Epidermal melanocyte (primary cell): ENCODE results near the gene LIPC.

Source experiments
- DNase-seq: peaks from one replicate; pipeline ENCODE4 v3.0.0; 2011; ENCODE audit warnings: low spot score; ENCODE audit not compliant: insufficient read length

The LIPC gene

DNA sequence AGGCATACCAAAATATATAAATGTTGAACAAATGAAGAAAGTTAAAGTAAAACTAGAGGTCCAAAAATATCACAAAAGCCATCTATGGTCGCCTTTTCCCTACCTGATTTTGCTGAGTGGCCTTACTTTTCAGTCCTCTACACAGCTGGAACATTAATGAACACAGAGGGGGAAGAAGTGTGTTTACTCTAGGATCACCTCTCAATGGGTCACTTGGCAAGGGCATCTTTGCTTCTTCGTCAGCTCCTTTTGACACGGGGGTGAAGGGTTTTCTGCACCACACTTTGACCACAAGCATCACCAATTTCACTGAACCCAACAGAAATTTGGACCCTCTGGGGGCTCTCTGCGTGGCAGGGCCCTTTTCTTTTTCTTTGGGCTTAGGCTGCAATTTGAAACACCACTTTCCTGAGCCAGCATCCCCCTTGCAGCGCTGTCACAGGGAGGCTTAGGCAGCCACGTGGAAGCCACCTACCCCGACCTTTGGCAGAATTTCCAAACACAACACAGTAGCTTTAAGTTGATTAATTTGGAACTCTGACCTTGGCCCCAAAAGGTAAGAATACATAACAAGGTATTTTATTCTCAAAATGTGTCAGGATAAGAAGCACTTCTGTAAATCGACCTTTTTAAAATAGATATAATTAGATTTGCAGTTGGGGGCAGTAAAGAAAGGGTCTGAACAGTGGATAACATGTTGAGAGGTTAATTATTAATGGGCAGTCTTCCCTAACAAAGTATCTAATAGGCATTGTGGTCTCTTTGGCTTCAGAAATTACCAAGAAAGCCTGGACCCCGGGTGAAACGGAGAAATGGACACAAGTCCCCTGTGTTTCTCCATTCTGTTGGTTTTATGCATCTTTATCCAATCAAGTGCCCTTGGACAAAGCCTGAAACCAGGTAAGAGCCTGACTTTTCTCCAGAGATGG, at the start of gene LIPC:
Gene LIPC, plus strand, starts transcription at position 771 of the 929 bp plus-strand sequence. Its CDS starts 42 bp downstream, at position 813.
- DNase-seq: no peak

- DNase-seq: no peak
Measured at GRCh38 chr15:58383876-58384275, 47.9 kb upstream of the LIPC start.

DNA sequence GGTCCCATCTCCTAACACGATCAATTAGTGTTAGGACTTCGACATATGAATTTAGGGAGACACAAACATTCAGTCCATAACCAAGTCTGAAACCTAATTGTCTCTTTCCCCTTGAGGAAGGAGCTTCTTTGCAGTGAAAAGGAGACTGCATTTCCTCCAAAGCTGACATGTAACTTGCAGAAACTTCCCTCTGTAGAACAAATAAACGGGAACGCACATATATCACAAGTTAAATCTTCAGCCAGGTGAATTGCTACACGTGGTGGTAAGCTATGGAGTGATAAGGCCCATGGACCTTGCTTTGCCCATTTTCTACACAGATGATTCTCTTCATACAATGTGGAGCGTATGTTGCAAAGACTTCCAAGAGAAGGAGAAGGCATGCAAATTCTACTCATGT, 47.1 kb upstream of the LIPC start:
- no peak for DNase-seq

- no peak for DNase-seq
Measured at GRCh38 chr15:58386081-58386480, 45.7 kb upstream of the LIPC start.

DNA sequence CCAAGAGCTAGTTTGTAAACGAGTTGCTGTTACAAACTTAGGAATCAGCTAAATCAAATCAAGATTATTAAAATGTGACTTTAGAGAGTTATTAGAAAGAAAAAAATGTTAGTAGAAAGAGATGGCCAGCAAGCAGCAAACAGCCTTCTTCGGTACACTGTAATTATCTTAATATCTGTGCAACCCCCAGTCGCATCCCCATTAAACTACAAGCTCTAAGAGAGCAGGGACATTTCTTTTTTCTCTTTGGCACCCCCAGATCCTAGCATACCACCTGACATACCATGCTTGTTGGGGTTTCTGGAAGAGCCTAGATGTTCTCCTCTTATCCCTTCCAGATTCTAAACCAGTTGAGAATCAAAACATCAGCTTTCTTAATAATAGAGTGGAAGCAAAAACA, 45.1 kb upstream of the LIPC start:
- no peak for DNase-seq

GRCh38 chr15:58387130-58387529, 44.7 kb upstream of the LIPC start:
- DNase-seq: no peak

GRCh38 chr15:58388211-58388610, 43.6 kb upstream of the LIPC start:
- no peak for DNase-seq

- DNase-seq: no peak
Measured at GRCh38 chr15:58390118-58390517, 41.7 kb upstream of the LIPC start.

DNA sequence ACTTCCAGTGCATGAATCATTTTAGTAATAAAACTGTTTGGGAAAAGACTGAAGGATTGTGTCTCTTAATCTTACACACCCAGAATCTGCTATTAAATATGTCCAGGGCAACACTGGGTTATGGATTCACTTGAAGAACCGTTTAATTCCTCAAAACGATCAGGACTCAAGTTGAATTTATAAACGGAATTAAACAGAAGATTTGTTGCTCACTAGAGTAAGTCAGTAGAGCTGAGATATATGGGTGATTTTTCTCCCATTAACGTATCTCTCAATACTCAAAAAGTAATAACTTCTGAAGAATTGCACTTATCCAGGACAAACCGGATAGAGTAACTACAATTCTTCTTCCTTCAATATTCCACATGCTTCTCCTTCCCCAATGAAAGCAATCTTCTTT, 41.1 kb upstream of the LIPC start:
- DNase-seq: no peak

- no peak for DNase-seq
Measured at GRCh38 chr15:58391088-58391487, 40.7 kb upstream of the LIPC start.

GRCh38 chr15:58392141-58392540, 39.6 kb upstream of the LIPC start:
- no peak for DNase-seq

- DNase-seq: no peak
Measured at GRCh38 chr15:58392611-58393161, 39.1 kb upstream of the LIPC start.

- no peak for DNase-seq
Measured at GRCh38 chr15:58393241-58393662, 38.5 kb upstream of the LIPC start.

- no peak for DNase-seq
Measured at GRCh38 chr15:58396181-58396580, 35.6 kb upstream of the LIPC start.

GRCh38 chr15:58398071-58398470, 33.7 kb upstream of the LIPC start:
- DNase-seq: no peak

GRCh38 chr15:58398643-58399042, 33.1 kb upstream of the LIPC start:
- DNase-seq: no peak

- no peak for DNase-seq
Measured at GRCh38 chr15:58399739-58400138, 32.1 kb upstream of the LIPC start.

GRCh38 chr15:58401276-58401675, 30.5 kb upstream of the LIPC start:
- DNase-seq: no peak

- no peak for DNase-seq
Measured at GRCh38 chr15:58401991-58402649, 29.7 kb upstream of the LIPC start.

DNA sequence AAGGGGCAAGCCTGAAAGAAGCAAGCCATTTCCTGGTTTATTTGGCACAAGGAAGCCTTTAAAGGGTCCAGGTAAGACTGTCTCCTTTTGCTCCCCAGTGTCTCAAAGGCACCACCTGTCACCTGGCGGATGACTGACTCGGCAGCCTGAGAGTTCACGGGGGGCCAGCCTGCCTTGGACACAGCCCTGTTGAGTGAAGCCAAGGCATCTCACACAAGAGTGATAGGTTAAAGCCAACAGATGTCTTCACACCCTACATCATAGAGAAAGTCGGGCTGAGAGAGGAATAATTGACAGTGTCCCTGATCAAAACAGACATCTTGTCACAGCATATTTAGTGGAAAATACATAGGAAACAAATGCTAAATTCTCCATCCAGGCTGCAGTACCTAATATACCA, 28.2 kb upstream of the LIPC start:
- no peak for DNase-seq

DNA sequence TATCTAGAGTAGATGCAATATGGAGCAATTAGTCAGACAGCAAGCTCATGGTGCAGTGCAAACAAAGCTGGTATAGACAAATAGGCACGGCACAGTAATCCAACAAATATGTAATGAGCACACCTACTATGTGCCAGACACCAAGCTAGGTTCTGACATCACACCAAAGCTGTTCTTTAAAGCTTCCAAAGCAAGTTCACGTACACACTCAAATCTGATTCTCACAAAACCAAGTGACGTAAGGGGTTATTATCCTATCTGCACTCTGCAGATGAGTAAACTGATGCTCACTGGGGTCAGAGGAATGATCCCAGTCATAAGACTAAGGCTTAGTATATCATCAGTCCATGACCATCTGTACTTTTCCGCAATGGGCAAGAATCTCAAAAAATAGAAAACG, 27.8 kb upstream of the LIPC start:
- DNase-seq: no peak

DNA sequence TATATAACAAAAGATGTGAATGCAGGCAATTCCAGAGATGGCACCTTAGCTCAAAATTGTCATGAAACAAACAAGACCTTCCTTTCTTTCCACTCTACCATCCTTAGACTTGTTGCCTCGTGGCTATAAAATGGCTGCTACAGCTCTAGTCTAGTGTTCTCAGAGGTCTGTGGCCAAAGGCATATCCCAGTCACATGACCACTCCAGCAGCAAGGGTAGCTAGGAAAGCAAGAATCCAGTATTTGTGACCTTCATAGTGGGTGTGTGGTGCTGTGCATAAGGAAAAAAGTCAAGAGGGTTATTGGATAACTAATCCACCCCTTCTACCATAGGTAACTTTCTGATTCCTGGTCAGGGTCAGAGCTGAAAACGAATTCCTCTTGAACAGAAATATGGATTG, 27.1 kb upstream of the LIPC start:
- no peak for DNase-seq
